GM12891 (cell line): ENCODE data around the gene NASP.
A peak's percentile ranks its signal among the peaks of the same experiment; 100 is the strongest.

ENCODE experiments used
- POLR2A ChIP-seq: IDR thresholded peaks from 2 replicates; pipeline ENCODE4 v1.6.1; 2011; ENCODE audit warnings: low read depth, low read length, control low read depth
- POLR2AphosphoS5 ChIP-seq: IDR thresholded peaks from 2 replicates; pipeline ENCODE4 v1.6.1; 2011; ENCODE audit warnings: low read depth, low read length, control low read depth

GRCh38 chr1:45545019-45545493 is 38.8 kb upstream of the NASP start:
- TF ChIP-seq POLR2A (no peak), POLR2AphosphoS5 (peak; percentile 37; the same call in 1 of the 2 replicates)
